Measurements from ENCODE around the gene MAGEC1. TPM values are rescaled to one million over a fixed set of nuclear protein-coding genes. Genes with fewer than 3 reads are reported as not detected.

The MAGEC1 gene
- total RNA-seq, 1 experiment from 2014 or later = not detected

GRCh38 chrX:141928432-141928831, 24.7 kb downstream of the MAGEC1 start:
- no peak overlapping the region for H3T11ph ChIP-seq (ENCODE audit: low read length)
- H2AFZ ChIP-seq (ENCODE audit: low read length) = no peak overlapping the region
- no peak overlapping the region for H2BK20ac ChIP-seq (ENCODE audit: low read depth, low read length, poor library complexity, severe bottlenecking)
- no peak overlapping the region for H3K4me3 Mint-ChIP-seq
- H3K18ac ChIP-seq (ENCODE audit: insufficient read length, low read depth, low read length) = no peak overlapping the region
- no peaks in the 10 kb centered on the region for H3K27me3 Mint-ChIP-seq (ENCODE audit: low read depth)
- no CpG with 5 or more reads among the region's 3 CpGs for WGBS (ENCODE audit: extremely low coverage, insufficient read length, low lambda C conversion rate)
- no peak overlapping the region for H3K27ac ChIP-seq (ENCODE audit: insufficient read length, low read depth, low read length)
- H3K4ac ChIP-seq (ENCODE audit: low read depth, low read length) = no peak overlapping the region
- H3K79me1 ChIP-seq (ENCODE audit: insufficient read depth, low read depth, low read length, poor library complexity, severe bottlenecking) = no peaks in the 10 kb centered on the region
- H3K4me2 ChIP-seq (ENCODE audit: insufficient read depth, insufficient read length, low read length) = no peak overlapping the region
- DNase-seq = no peak
- no peak overlapping the region for H4K8ac ChIP-seq (replicated peaks; ENCODE audit: insufficient read length, low read depth, low read length)
- H3K9ac ChIP-seq (ENCODE audit: extremely low read depth, insufficient read length, low read length) = no peak overlapping the region
- no peak overlapping the region for H3K23ac ChIP-seq (ENCODE audit: insufficient read length, low read depth, low read length)
- no peak overlapping the region for H2AK5ac ChIP-seq (ENCODE audit: insufficient read length, low read length)
- no peak overlapping the region for H2BK15ac ChIP-seq (ENCODE audit: low read depth, low read length)
- no peaks in the 10 kb centered on the region for H3K23me2 ChIP-seq (ENCODE audit: insufficient read length, low read depth, low read length, poor library complexity, severe bottlenecking)
- H4K91ac ChIP-seq (ENCODE audit: insufficient read length, low read depth, low read length) = no peak overlapping the region
- H2BK12ac ChIP-seq (ENCODE audit: insufficient read length, low read depth, low read length) = no peak overlapping the region
- H3K4me1 Mint-ChIP-seq = no peaks in the 10 kb centered on the region
- no peaks in the 10 kb centered on the region for H3K9me3 ChIP-seq (ENCODE audit: control insufficient read depth, low read depth, low read length)
- no peak overlapping the region for H3K56ac ChIP-seq (ENCODE audit: insufficient read length, low read depth, low read length)
- H3K79me2 ChIP-seq (ENCODE audit: insufficient read depth, low read length) = no peaks in the 10 kb centered on the region
- H4K5ac ChIP-seq (ENCODE audit: insufficient read length, low read depth, low read length) = no peak overlapping the region
- no peak overlapping the region for H3K14ac ChIP-seq (ENCODE audit: insufficient read depth, low read length)
- no peaks in the 10 kb centered on the region for H4K20me1 ChIP-seq (ENCODE audit: control insufficient read depth, insufficient read depth, insufficient read length)
- H3K9me3 Mint-ChIP-seq = peaks cover 69 to 73% of the 10 kb centered on the region in 2 experiments
- no peaks in the 10 kb centered on the region for H3K27me3 ChIP-seq (ENCODE audit: insufficient read depth, low read length)
- H3K36me3 Mint-ChIP-seq (ENCODE audit: insufficient read depth in 1 of 3, low read depth in 3 of 3) = no peaks in the 10 kb centered on the region; a peak in 1 of 7 replicates
- TF ChIP-seq, protein P1, sequence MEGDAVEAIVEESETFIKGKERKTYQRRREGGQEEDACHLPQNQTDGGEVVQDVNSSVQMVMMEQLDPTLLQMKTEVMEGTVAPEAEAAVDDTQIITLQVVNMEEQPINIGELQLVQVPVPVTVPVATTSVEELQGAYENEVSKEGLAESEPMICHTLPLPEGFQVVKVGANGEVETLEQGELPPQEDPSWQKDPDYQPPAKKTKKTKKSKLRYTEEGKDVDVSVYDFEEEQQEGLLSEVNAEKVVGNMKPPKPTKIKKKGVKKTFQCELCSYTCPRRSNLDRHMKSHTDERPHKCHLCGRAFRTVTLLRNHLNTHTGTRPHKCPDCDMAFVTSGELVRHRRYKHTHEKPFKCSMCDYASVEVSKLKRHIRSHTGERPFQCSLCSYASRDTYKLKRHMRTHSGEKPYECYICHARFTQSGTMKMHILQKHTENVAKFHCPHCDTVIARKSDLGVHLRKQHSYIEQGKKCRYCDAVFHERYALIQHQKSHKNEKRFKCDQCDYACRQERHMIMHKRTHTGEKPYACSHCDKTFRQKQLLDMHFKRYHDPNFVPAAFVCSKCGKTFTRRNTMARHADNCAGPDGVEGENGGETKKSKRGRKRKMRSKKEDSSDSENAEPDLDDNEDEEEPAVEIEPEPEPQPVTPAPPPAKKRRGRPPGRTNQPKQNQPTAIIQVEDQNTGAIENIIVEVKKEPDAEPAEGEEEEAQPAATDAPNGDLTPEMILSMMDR (conservative IDR thresholded peaks at IDR 0.05) = no peak
- H2BK5ac ChIP-seq (ENCODE audit: insufficient read length, low read length) = no peak overlapping the region
- no peaks in the 10 kb centered on the region for H3K4me1 ChIP-seq (ENCODE audit: insufficient read depth, low read length)
- H2BK120ac ChIP-seq (ENCODE audit: low read depth, low read length, poor library complexity, severe bottlenecking) = no peak overlapping the region
- H3K27ac Mint-ChIP-seq = no peak overlapping the region

Data from H9 (cell line).